ENCODE data around the gene DTX1.

The DTX1 gene

DNA sequence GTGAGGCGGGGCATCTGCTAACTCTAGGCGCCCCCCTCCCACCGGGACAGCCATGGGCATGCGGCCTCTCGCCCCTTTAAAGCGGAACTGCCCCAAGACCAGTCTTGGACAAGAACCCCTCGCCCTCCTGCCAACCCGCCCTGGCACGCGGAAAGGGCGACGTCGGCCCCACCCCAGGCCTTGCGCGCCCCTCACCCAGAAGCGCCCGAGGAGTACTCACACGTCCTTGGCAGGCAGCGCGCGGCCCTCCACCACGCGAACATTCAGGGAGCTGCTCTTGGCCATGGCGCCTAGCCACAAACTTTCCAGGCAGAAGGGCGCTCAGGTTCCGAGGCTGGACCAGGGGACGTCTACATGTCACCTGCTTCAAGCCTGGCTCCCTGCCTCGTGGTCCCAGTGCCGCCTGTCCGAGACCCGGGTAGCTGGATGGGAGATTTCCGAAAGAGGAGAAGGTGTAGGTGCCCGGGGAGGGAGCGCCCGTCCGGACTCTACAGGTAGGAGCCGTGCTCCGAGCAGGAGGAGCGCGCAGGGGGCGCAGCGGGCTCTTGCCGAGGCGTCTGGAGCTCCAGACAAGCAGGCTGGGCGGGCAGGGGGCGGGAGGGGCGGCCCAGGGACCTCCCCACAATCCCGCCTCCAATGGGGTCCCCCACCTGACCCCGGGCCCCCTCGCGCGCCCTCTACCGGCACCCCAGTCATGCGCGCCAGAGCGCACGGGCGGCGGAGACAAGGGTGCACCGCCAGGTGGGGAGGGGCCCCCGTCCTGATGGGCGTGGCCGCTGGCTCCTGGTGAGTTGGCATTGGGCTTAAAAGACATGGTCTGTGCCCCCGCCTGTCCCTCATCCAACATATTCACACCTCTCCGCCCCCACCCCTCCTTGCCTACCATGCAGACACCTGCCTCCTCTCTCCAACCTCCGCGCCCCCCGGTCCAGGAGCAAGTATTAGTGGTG is 78.9 kb downstream of the DTX1 start, which contains the start of gene RASAL1 (continued):
- TF ChIP-seq, protein P1, sequence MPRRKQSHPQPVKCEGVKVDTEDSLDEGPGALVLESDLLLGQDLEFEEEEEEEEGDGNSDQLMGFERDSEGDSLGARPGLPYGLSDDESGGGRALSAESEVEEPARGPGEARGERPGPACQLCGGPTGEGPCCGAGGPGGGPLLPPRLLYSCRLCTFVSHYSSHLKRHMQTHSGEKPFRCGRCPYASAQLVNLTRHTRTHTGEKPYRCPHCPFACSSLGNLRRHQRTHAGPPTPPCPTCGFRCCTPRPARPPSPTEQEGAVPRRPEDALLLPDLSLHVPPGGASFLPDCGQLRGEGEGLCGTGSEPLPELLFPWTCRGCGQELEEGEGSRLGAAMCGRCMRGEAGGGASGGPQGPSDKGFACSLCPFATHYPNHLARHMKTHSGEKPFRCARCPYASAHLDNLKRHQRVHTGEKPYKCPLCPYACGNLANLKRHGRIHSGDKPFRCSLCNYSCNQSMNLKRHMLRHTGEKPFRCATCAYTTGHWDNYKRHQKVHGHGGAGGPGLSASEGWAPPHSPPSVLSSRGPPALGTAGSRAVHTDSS (tag by site-specific recombination; IDR thresholded peaks at IDR 0.05) = no peak
- TF ChIP-seq ZNF157 (tag by site-specific recombination; IDR thresholded peaks at IDR 0.05) = no peak
- no peak for TF ChIP-seq ZFP41 (tag by site-specific recombination; IDR thresholded peaks at IDR 0.05; ENCODE audit: borderline replicate concordance)
- no peak for TF ChIP-seq ZNF140 (tag by site-specific recombination; IDR thresholded peaks at IDR 0.05)
- TF ChIP-seq SCRT2 (tag by site-specific recombination; IDR thresholded peaks at IDR 0.05) = peak; percentile 78
- no peak for TF ChIP-seq MYNN (tag by site-specific recombination; IDR thresholded peaks at IDR 0.05; ENCODE audit: borderline replicate concordance)
- TF ChIP-seq ZNF76 (tag by site-specific recombination; IDR thresholded peaks at IDR 0.05; ENCODE audit: borderline replicate concordance, low read depth) = no peak
- TF ChIP-seq, protein P2, sequence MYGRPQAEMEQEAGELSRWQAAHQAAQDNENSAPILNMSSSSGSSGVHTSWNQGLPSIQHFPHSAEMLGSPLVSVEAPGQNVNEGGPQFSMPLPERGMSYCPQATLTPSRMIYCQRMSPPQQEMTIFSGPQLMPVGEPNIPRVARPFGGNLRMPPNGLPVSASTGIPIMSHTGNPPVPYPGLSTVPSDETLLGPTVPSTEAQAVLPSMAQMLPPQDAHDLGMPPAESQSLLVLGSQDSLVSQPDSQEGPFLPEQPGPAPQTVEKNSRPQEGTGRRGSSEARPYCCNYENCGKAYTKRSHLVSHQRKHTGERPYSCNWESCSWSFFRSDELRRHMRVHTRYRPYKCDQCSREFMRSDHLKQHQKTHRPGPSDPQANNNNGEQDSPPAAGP (tag by site-specific recombination; IDR thresholded peaks at IDR 0.05) = no peak
- TF ChIP-seq, protein P3, sequence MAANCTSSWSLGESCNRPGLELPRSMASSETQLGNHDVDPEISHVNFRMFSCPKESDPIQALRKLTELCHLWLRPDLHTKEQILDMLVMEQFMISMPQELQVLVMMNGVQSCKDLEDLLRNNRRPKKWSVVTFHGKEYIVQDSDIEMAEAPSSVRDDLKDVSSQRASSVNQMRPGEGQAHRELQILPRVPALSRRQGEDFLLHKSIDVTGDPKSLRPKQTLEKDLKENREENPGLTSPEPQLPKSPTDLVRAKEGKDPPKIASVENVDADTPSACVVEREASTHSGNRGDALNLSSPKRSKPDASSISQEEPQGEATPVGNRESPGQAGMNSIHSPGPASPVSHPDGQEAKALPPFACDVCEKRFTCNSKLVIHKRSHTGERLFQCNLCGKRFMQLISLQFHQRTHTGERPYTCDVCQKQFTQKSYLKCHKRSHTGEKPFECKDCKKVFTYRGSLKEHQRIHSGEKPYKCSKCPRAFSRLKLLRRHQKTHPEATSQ (tag by site-specific recombination; IDR thresholded peaks at IDR 0.05) = no peak
- TF ChIP-seq HOXA7 (CRISPR knock-in tag; IDR thresholded peaks at IDR 0.05; ENCODE audit: borderline replicate concordance) = no peak
- TF ChIP-seq ZNF555 (tag by site-specific recombination; conservative IDR thresholded peaks at IDR 0.05) = no peak
- TF ChIP-seq ZNF621 (tag by site-specific recombination; IDR thresholded peaks at IDR 0.05) = no peak
- no peak for TF ChIP-seq ZSCAN16 (tag by site-specific recombination; IDR thresholded peaks at IDR 0.05)
- no peak for TF ChIP-seq OVOL3 (tag by site-specific recombination; IDR thresholded peaks at IDR 0.05)
- TF ChIP-seq ZEB2 (tag by site-specific recombination; IDR thresholded peaks at IDR 0.05) = 0 out of 2 replicates have a peak, but pooled peaks have one; percentile 19
- TF ChIP-seq ZBTB20 (tag by site-specific recombination; IDR thresholded peaks at IDR 0.05) = peak; percentile 83
- no peak for TF ChIP-seq ZNF133 (tag by site-specific recombination; IDR thresholded peaks at IDR 0.05)
- no peak for TF ChIP-seq ZNF677 (tag by site-specific recombination; IDR thresholded peaks at IDR 0.05)
- 0 out of 2 replicates have a peak, but pooled peaks have one; percentile 8 for TF ChIP-seq SP7 (tag by site-specific recombination; IDR thresholded peaks at IDR 0.05)
- TF ChIP-seq EGR2 (tag by site-specific recombination; IDR thresholded peaks at IDR 0.05; ENCODE audit: low read depth) = peak; percentile 84; the same call in 1 of the 2 replicates
- TF ChIP-seq KLF9 (tag by site-specific recombination; IDR thresholded peaks at IDR 0.05; ENCODE audit: low read depth) = peak; percentile 86
- no peak for TF ChIP-seq ZNF16 (tag by site-specific recombination; IDR thresholded peaks at IDR 0.05; ENCODE audit: low read depth)
- no peak for TF ChIP-seq ZNF664 (tag by site-specific recombination; IDR thresholded peaks at IDR 0.05)
- TF ChIP-seq KLF7 (tag by site-specific recombination; IDR thresholded peaks at IDR 0.05; ENCODE audit: borderline replicate concordance) = 0 out of 2 replicates have a peak, but pooled peaks have one; percentile 20
- TF ChIP-seq ZNF174 (tag by site-specific recombination; IDR thresholded peaks at IDR 0.05) = no peak
- no peak for TF ChIP-seq ZIC2 (tag by site-specific recombination; IDR thresholded peaks at IDR 0.05)
- no peak for TF ChIP-seq ZBTB17 (tag by site-specific recombination; IDR thresholded peaks at IDR 0.05)
- no peak for TF ChIP-seq ZNF558 (tag by site-specific recombination; IDR thresholded peaks at IDR 0.05)
- no peak for TF ChIP-seq ZNF561 (tag by site-specific recombination; IDR thresholded peaks at IDR 0.05; ENCODE audit: borderline replicate concordance)
- TF ChIP-seq ZNF19 (tag by site-specific recombination; IDR thresholded peaks at IDR 0.05; ENCODE audit: low read depth) = no peak
- TF ChIP-seq, protein P4, sequence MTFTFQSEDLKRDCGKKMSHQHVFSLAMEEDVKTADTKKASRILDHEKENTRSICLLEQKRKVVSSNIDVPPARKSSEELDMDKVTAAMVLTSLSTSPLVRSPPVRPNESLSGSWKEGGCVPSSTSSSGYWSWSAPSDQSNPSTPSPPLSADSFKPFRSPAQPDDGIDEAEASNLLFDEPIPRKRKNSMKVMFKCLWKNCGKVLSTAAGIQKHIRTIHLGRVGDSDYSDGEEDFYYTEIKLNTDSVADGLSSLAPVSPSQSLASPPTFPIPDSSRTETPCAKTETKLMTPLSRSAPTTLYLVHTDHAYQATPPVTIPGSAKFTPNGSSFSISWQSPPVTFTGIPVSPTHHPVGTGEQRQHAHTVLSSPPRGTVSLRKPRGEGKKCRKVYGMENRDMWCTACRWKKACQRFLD (tag by site-specific recombination; IDR thresholded peaks at IDR 0.05) = no peak
- TF ChIP-seq, protein P5, sequence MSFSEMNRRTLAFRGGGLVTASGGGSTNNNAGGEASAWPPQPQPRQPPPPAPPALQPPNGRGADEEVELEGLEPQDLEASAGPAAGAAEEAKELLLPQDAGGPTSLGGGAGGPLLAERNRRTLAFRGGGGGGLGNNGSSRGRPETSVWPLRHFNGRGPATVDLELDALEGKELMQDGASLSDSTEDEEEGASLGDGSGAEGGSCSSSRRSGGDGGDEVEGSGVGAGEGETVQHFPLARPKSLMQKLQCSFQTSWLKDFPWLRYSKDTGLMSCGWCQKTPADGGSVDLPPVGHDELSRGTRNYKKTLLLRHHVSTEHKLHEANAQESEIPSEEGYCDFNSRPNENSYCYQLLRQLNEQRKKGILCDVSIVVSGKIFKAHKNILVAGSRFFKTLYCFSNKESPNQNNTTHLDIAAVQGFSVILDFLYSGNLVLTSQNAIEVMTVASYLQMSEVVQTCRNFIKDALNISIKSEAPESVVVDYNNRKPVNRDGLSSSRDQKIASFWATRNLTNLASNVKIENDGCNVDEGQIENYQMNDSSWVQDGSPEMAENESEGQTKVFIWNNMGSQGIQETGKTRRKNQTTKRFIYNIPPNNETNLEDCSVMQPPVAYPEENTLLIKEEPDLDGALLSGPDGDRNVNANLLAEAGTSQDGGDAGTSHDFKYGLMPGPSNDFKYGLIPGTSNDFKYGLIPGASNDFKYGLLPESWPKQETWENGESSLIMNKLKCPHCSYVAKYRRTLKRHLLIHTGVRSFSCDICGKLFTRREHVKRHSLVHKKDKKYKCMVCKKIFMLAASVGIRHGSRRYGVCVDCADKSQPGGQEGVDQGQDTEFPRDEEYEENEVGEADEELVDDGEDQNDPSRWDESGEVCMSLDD (tag by site-specific recombination; IDR thresholded peaks at IDR 0.05) = peak; percentile 66; the same call in 1 of the 2 replicates

Measured in HEK293 (cell line).